Cardiac fibroblast (primary cell): Measurements from ENCODE around the gene UGT1A10.
"Not testable (repeated sequence)": the region's sequence is repeated elsewhere in the genome, so short reads cannot be mapped to it uniquely, and the experiment has no call there.

Source experiments
- DNase-seq, 2 donors: peaks; one replicate each; pipeline versions ENCODE4 v3.0.0 to v3.0.0-alpha.2; 2010; ENCODE audit warnings: low read depth in 2 of 2
- H3K4me3 ChIP-seq, 2 donors: replicated peaks in 1 of 2; 1 replicate in 1 of 2; 2 replicates in 1 of 2; pipeline ENCODE4 v1.5.1; 2011; ENCODE audit warnings: low read depth in 2 of 2, low read length in 2 of 2, mild to moderate bottlenecking in 2 of 2, moderate library complexity in 1 of 2
- CTCF ChIP-seq: IDR thresholded peaks from one replicate; pipeline ENCODE4 v1.5.1; 2011; ENCODE audit warnings: low read depth, mild to moderate bottlenecking, low read length, inconsistent platforms

Gene UGT1A10

GRCh38 chr2:233743464-233744259 is 107.4 kb downstream of the UGT1A10 start:
- DNase-seq, result no peak
- no peak for TF ChIP-seq CTCF
- no peak overlapping the region for H3K4me3 ChIP-seq

- H3K4me3 ChIP-seq, result no peak overlapping the region
- TF ChIP-seq CTCF, result no peak
- no peak for DNase-seq
These were observed 109.0 kb downstream of the UGT1A10 start for GRCh38 chr2:233745073-233745755.

GRCh38 chr2:233745838-233746237 is 109.6 kb downstream of the UGT1A10 start:
- not testable (repeated sequence) for H3K4me3 ChIP-seq, DNase-seq

GRCh38 chr2:233746475-233747282 is 110.4 kb downstream of the UGT1A10 start:
- H3K4me3 ChIP-seq, result no peak overlapping the region
- no peak for TF ChIP-seq CTCF
- DNase-seq, result peak in 1 of 2 donors; percentile 14

GRCh38 chr2:233747283-233747544 is 111.0 kb downstream of the UGT1A10 start:
- no peak overlapping the region for H3K4me3 ChIP-seq
- no peak for DNase-seq
- TF ChIP-seq CTCF, result no peak

GRCh38 chr2:233750689-233751088 is 114.4 kb downstream of the UGT1A10 start:
- H3K4me3 ChIP-seq, DNase-seq: not testable (repeated sequence)

GRCh38 chr2:233751212-233752009 is 115.2 kb downstream of the UGT1A10 start:
- H3K4me3 ChIP-seq, DNase-seq: not testable (repeated sequence)
